SK-N-MC (cell line): ENCODE measurements around the gene FKBP5.

Experiments
- EZH2 ChIP-seq: fragments of 200-600 bp; sonication (generic); IDR thresholded peaks from one replicate; pipeline ENCODE4 v1.6.1; 2017; ENCODE audit warnings: antibody characterized with exemption
- FOXP2 ChIP-seq: optimal IDR thresholded peaks from 2 replicates; pipeline ENCODE3; 2011; ENCODE audit warnings: mild to moderate bottlenecking, moderate library complexity; ENCODE audit not compliant: insufficient read depth; ENCODE audit errors: extremely low read length, control extremely low read depth
- POLR2AphosphoS5 ChIP-seq: IDR thresholded peaks from 2 replicates; pipeline ENCODE4 v1.6.1; 2012; ENCODE audit warnings: mild to moderate bottlenecking, low read depth, low read length, borderline replicate concordance

DNA sequence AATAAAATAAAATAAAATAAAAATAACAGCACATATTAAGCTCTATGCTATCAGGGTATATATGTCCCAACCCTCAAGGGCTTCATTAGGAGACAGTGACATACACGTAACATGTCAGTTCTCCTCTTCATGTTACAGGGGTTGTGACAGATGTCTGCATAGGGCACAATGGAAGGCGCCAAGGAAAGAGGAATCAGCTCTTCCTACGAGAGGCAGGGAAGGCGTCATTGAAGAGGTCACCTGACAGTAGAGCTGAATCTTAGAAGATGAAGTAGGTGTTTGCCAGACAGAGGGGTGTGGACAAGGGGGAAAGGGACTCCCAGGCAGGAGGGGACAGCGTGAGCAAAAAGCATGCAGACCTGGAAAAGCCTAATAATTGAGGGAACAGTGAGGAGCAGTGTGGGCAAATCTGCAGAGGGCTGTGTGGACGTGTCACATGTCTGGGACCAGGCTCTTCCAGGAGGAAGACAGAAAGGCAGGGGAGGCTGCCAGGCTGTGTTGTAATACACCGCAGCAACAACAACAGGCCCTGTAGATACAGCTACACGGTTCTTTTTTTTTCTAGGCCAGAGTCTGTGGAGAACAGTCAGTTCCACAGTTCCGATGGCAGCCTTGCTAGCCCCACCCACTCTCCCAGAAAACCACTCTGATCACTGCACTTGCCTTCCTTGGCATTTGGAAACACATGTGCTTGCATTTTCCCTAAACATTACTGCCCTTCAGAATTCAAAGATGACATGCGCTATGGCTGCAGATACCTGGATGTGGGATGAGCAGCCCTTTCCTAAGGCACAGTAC lies 2.5 kb upstream of the FKBP5 start:
- TF ChIP-seq POLR2AphosphoS5 (no peak), EZH2 (no peak), FOXP2 (no peak)
